GM12865 (cell line): Measurements from ENCODE around the gene APOBEC2.
A peak's percentile ranks its signal among the peaks of the same experiment; 100 is the strongest.

ENCODE experiments used
- DNase-seq: peaks from one replicate; pipeline ENCODE4 v3.0.0; 2010; ENCODE audit warnings: low read depth
- H3K4me3 ChIP-seq: 2 replicates; pipeline ENCODE4 v1.5.1; 2011; ENCODE audit warnings: mild to moderate bottlenecking, low read depth, low read length, control low read depth
- TF ChIP-seq, protein P1 (sequence below): IDR thresholded peaks from 2 replicates; pipeline ENCODE4 v1.5.1; 2011; ENCODE audit warnings: low read length, control low read depth, low read depth, inconsistent platforms; ENCODE audit not compliant: insufficient read depth; ENCODE audit errors: missing control alignments

APOBEC2 gene

DNA sequence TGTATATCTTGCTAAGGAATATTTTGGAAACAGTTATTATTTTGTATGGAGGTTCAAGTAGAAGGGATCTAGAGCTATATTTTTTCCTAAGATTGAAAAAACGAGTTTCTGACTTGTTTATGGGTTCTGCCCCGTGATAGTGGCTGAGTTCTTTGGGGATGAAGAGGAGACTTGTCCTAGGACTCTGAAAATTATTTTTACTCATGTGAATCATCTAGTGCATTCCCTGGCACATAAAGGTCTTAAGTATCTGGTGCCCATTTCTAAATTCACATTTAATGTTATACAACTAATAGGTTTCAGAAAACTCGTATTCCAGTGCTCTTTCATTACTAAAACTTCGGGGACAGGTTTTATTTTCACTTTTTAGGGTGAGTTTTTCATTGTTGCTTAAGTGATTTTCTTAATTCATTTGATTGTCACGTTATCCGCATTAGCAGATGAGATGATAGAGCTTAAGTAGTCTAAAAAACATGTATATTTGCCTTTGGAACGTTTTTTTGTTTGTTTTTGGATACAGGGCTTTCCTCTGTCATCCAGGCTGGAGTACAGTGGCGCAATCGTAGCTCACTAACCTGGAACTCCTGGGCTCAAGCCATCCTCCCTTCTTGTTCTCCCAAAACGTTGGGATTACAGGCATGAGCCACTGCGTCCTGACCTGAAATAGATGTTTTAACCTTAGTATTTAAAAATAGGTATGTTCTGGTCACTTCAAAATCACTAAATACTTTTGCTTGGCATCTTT, 21.9 kb downstream of the APOBEC2 start:
- no peak for DNase-seq
- H3K4me3 ChIP-seq = peak overlapping the region; percentile 99
- TF ChIP-seq, protein P1, sequence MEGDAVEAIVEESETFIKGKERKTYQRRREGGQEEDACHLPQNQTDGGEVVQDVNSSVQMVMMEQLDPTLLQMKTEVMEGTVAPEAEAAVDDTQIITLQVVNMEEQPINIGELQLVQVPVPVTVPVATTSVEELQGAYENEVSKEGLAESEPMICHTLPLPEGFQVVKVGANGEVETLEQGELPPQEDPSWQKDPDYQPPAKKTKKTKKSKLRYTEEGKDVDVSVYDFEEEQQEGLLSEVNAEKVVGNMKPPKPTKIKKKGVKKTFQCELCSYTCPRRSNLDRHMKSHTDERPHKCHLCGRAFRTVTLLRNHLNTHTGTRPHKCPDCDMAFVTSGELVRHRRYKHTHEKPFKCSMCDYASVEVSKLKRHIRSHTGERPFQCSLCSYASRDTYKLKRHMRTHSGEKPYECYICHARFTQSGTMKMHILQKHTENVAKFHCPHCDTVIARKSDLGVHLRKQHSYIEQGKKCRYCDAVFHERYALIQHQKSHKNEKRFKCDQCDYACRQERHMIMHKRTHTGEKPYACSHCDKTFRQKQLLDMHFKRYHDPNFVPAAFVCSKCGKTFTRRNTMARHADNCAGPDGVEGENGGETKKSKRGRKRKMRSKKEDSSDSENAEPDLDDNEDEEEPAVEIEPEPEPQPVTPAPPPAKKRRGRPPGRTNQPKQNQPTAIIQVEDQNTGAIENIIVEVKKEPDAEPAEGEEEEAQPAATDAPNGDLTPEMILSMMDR = no peak

DNA sequence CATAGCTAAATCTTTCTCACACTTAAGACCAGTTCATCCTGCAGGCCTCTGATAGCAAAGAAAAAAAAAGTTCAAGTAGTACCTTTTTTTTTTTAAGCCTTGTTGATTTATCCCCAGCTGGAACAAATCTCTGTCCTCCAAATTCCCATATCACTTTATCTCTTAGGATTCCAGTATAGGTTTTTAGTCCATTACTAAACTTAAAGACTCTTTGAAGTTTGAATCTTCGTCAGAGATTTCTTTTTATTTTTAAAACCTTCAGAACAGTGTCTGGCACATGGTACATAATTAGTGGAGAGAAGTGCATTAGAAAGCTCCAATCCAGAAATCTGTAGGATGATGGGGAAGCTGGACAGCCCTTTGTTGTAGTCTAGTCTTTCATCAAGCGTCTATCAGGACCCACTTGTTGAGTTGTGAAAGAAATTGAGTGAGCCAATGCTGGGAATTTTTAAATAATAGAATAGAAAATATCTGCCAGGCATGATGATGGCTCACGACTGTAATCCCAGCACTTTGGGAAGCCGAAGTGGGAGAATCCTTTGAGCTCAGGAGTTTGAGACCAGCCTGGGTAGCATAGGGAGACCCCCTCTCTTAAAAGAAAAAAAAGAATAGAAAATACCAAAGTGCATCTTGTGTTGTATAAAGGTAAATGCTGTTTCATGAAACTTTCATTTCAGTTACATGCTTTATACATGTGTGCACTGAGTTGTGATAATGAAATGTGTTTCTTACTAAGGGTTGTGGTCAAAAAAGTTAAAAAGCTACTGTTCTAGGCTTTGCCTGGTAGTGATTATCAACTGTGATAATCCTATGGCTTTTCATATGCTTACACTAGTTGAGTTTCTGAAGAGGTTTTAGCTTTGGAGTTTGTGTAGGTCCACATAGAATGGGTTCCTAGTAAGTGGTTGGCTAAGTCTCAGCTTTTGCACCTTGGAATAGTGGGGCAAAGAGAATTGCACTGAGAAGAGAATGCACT, 22.9 kb downstream of the APOBEC2 start:
- DNase-seq = no peak
- H3K4me3 ChIP-seq = peak overlapping the region; percentile 99; the same call in 1 of the 2 replicates
- TF ChIP-seq, protein P1 = no peak

DNA sequence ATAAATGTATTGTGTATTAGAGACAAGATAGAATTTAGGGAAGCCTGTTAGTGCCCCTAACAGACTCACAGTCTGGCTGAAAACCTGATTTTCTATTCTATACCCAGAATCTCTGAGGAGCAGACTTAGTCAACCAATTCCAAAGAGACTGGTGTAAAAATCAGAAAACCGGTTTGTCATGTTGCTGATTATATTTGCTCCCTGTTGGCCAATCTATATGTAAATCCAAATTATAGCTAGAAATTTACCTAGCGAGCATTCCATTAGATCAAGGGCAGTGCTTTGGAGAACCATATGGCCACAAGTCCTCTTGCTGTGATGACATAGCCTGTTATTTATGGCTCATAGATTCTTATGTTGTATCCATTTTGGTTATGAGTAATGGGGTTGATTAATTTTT, 24.5 kb downstream of the APOBEC2 start:
- H3K4me3 ChIP-seq = no peak overlapping the region
- TF ChIP-seq, protein P1 = no peak
- DNase-seq = no peak

DNA sequence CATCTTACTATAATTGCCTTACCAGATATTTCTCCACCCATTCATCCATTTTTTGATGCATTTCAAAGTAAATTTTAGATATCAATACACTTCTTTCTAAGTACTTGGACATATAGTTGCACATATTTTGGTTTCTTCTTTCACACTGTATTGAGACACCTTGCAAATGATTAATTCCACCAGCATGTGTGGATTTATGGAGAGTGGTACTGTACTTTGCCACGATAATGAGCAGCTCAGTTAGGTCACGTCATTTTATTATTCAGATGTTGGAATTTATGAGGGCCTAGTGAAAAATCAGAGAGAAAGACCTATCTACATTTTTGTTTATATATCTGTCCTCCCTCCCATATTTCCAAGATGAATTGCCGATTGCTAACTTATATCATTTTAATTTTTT, 25.1 kb downstream of the APOBEC2 start:
- TF ChIP-seq, protein P1 = no peak
- DNase-seq = no peak
- H3K4me3 ChIP-seq = no peak overlapping the region

DNA sequence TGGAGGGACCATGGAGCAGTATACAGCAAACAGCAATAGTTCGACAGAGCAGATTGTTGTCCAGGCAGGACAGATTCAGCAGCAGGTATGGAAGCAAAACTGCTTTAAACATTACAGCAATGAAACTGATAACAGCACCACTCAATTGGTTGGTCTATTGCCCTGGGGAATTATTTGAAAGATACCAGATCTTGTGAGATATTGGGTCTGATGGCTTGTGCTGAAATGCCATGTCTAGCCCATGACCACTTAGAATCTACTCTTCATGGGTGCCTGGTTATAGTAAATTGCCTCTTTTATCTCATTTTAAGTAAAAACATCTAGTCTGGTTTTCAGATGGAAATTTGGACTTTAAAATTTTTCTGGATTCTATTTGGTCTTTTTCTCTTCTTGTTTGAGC, 26.1 kb downstream of the APOBEC2 start:
- TF ChIP-seq, protein P1 = no peak
- no peak overlapping the region for H3K4me3 ChIP-seq
- DNase-seq = no peak

DNA sequence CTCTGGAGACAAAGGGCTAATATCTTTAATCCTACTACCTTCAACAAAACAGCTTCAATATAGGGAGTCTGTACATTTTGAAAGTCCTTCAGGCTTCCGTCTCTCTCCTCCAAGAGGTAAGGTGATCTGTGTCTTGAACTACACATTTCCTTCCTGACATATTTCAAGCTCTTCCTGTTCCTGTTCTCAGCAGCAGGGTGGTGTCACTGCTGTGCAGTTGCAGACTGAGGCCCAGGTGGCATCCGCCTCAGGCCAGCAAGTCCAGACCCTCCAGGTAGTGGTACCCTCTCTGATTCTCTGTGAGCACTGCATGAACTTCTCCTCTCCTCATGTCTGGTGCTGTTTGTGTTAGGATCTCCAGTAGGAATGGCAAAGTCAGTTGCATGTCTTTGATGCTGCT, 27.6 kb downstream of the APOBEC2 start:
- no peak for DNase-seq
- TF ChIP-seq, protein P1 = no peak

More for the DNA sequence above, 27.6 kb downstream of the APOBEC2 start:
- H3K4me3 ChIP-seq = no peak overlapping the region
